WTC11 (cell line): ENCODE data around the gene RBM3.

Experiments used
- AFF4 ChIP-seq: sonication (generic); formaldehyde crosslinking; IDR thresholded peaks from 2 replicates; pipeline ENCODE4 v1.8.1; 2023; ENCODE audit warnings: mild to moderate bottlenecking, missing genetic modification reagents, borderline replicate concordance
- ATF3 ChIP-seq: sonication (generic); formaldehyde crosslinking; conservative IDR thresholded peaks from 2 replicates; pipeline ENCODE4 v1.8.1; 2022; ENCODE audit warnings: mild to moderate bottlenecking, missing genetic modification reagents
- CREM ChIP-seq: sonication (generic); formaldehyde crosslinking; IDR thresholded peaks from 2 replicates; pipeline ENCODE4 v1.8.1; 2022; ENCODE audit warnings: mild to moderate bottlenecking, missing genetic modification reagents, moderate library complexity
- CTCF ChIP-seq: fragments of 200-600 bp; IDR thresholded peaks from 2 replicates; pipeline ENCODE4 v1.8.0; 2022; ENCODE audit warnings: antibody characterized with exemption
- ELF4 ChIP-seq: sonication (generic); formaldehyde crosslinking; IDR thresholded peaks from 2 replicates; pipeline ENCODE4 v1.8.1; 2022; ENCODE audit warnings: low read depth, mild to moderate bottlenecking, moderate library complexity, missing genetic modification reagents
- FOXK1 ChIP-seq: sonication (generic); formaldehyde crosslinking; IDR thresholded peaks from 2 replicates; pipeline ENCODE4 v1.8.0; 2022; ENCODE audit warnings: mild to moderate bottlenecking, moderate library complexity, missing genetic modification reagents
- JUN ChIP-seq: sonication (generic); formaldehyde crosslinking; IDR thresholded peaks from 2 replicates; pipeline ENCODE4 v1.8.0; 2023; ENCODE audit warnings: mild to moderate bottlenecking, missing genetic modification reagents
- MAX ChIP-seq: sonication (generic); formaldehyde crosslinking; IDR thresholded peaks from 2 replicates; pipeline ENCODE4 v1.8.0; 2022; ENCODE audit warnings: mild to moderate bottlenecking, missing genetic modification reagents
- PRDM15 ChIP-seq: sonication (generic); formaldehyde crosslinking; IDR thresholded peaks from 2 replicates; pipeline ENCODE4 v1.8.0; 2022; ENCODE audit warnings: missing genetic modification reagents
- SP1 ChIP-seq: sonication (generic); formaldehyde crosslinking; conservative IDR thresholded peaks from 2 replicates; pipeline ENCODE4 v1.8.1; 2022; ENCODE audit warnings: missing genetic modification reagents
- STAT6 ChIP-seq: sonication (generic); formaldehyde crosslinking; conservative IDR thresholded peaks from 2 replicates; pipeline ENCODE4 v1.8.1; 2023; ENCODE audit warnings: mild to moderate bottlenecking, low read depth, missing genetic modification reagents, moderate library complexity
- ZNF232 ChIP-seq: sonication (generic); formaldehyde crosslinking; IDR thresholded peaks from 2 replicates; pipeline ENCODE4 v1.8.0; 2022; ENCODE audit warnings: mild to moderate bottlenecking, missing genetic modification reagents

- TF ChIP-seq CTCF, result no peak
- TF ChIP-seq SP1, result no peak
- no peak for TF ChIP-seq STAT6 (CRISPR knock-in tag)
- no peak for TF ChIP-seq MAX (CRISPR knock-in tag)
- TF ChIP-seq JUN (CRISPR knock-in tag), result no peak
- no peak for TF ChIP-seq FOXK1
- TF ChIP-seq ZNF232 (CRISPR knock-in tag), result no peak
- TF ChIP-seq AFF4 (CRISPR knock-in tag), result no peak
- TF ChIP-seq ATF3 (CRISPR knock-in tag), result no peak
- no peak for TF ChIP-seq ELF4 (CRISPR knock-in tag)
- no peak for TF ChIP-seq CREM
- no peak for TF ChIP-seq PRDM15 (CRISPR knock-in tag)
Measured at GRCh38 chrX:48600226-48600625, 25.9 kb downstream of the RBM3 start.
